ENCODE data around the gene INHBA. TPM values are rescaled to one million over a fixed set of nuclear protein-coding genes. Genes with fewer than 3 reads are reported as not detected.

The INHBA gene
- total RNA-seq, 1 experiment from 2014 or later: 1.7 TPM

DNA sequence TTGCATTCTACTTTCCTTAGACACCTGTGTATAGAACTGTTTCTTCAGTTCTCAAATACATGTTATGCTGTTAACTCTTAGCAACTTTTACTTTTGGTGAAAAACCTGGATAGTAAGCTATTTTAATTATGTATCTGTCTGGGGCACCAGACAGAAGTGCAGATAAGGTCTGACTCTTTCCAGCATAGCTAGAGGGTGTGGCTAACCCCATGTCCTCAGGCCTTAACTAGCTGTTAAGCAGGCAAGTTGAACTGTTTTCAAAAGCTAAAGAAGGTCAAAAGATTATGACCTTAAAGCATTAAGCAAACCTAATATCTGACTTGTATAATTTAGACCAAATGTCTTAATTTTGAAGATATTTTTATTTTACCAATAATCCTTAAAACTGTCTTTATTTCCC, 45.1 kb upstream of the INHBA start:
- no peak overlapping the region for H3K27ac Mint-ChIP-seq
- H3K9me3 Mint-ChIP-seq: peaks cover 17 to 31% of the 10 kb centered on the region in 2 experiments; a peak in 4 of 5 replicates
- no peaks in the 10 kb centered on the region for H3K79me2 ChIP-seq (ENCODE audit: insufficient read depth, low read length)
- no peak overlapping the region for H4K91ac ChIP-seq (ENCODE audit: insufficient read length, low read depth, low read length)
- peaks cover 15 to 16% of the 10 kb centered on the region in 2 experiments for H3K4me1 Mint-ChIP-seq
- no peak overlapping the region for H2AFZ ChIP-seq (ENCODE audit: low read length)
- no peak overlapping the region for H3T11ph ChIP-seq (ENCODE audit: low read length)
- no peaks in the 10 kb centered on the region for H3K79me1 ChIP-seq (ENCODE audit: insufficient read depth, low read depth, low read length, poor library complexity, severe bottlenecking)
- no peak overlapping the region for H2BK12ac ChIP-seq (ENCODE audit: insufficient read length, low read depth, low read length)
- no peaks in the 10 kb centered on the region; the same call in 1 of the 2 replicates for H3K27me3 Mint-ChIP-seq (ENCODE audit: low read depth)
- no peak overlapping the region for H3K4ac ChIP-seq (ENCODE audit: low read depth, low read length)
- no peaks in the 10 kb centered on the region for H4K20me1 ChIP-seq (ENCODE audit: control insufficient read depth, insufficient read depth, insufficient read length)
- H4K8ac ChIP-seq (replicated peaks; ENCODE audit: insufficient read length, low read depth, low read length): no peak overlapping the region
- TF ChIP-seq CTCF (conservative IDR thresholded peaks at IDR 0.05): no peak
- H3K27ac ChIP-seq (ENCODE audit: insufficient read length, low read depth, low read length): no peak overlapping the region
- H2BK5ac ChIP-seq (ENCODE audit: insufficient read length, low read length): no peak overlapping the region
- peaks cover 5% of the 10 kb centered on the region; the same call in 1 of the 2 replicates for H3K4me1 ChIP-seq (ENCODE audit: insufficient read depth, low read length)
- DNase-seq: no peak
- no peaks in the 10 kb centered on the region for H3K27me3 ChIP-seq (ENCODE audit: insufficient read depth, low read length)
- no peak overlapping the region for H3K9ac ChIP-seq (ENCODE audit: extremely low read depth, insufficient read length, low read length)
- H3K4me3 Mint-ChIP-seq: no peak overlapping the region
- H2BK120ac ChIP-seq (ENCODE audit: low read depth, low read length, poor library complexity, severe bottlenecking): no peak overlapping the region
- H3K9me3 ChIP-seq (ENCODE audit: control insufficient read depth, low read depth, low read length): no peaks in the 10 kb centered on the region
- no peak overlapping the region for H3K23ac ChIP-seq (ENCODE audit: insufficient read length, low read depth, low read length)
- no peaks in the 10 kb centered on the region for H3K23me2 ChIP-seq (ENCODE audit: insufficient read length, low read depth, low read length, poor library complexity, severe bottlenecking)
- no peak overlapping the region for H4K5ac ChIP-seq (ENCODE audit: insufficient read length, low read depth, low read length)
- peaks cover 5 to 16% (median 8%) of the 10 kb centered on the region in 3 experiments for H3K36me3 Mint-ChIP-seq (ENCODE audit: insufficient read depth in 1 of 3, low read depth in 3 of 3)
- H2AK5ac ChIP-seq (ENCODE audit: insufficient read length, low read length): no peak overlapping the region
- H2BK20ac ChIP-seq (ENCODE audit: low read depth, low read length, poor library complexity, severe bottlenecking): no peak overlapping the region
- no peak overlapping the region for H3K4me2 ChIP-seq (ENCODE audit: insufficient read depth, insufficient read length, low read length)
- H3K18ac ChIP-seq (ENCODE audit: insufficient read length, low read depth, low read length): no peak overlapping the region
- no peak overlapping the region for H3K14ac ChIP-seq (ENCODE audit: insufficient read depth, low read length)
- H3K56ac ChIP-seq (ENCODE audit: insufficient read length, low read depth, low read length): no peak overlapping the region
- H2BK15ac ChIP-seq (ENCODE audit: low read depth, low read length): no peak overlapping the region
